Measurements from ENCODE around the gene SPOCK3. TPM values are rescaled to one million over a fixed set of nuclear protein-coding genes. Genes with fewer than 3 reads are reported as not detected.

SPOCK3 gene
- total RNA-seq, 4 donors from 2014 or later = not detected

GRCh38 chr4:166924424-166924823, 309.9 kb downstream of the SPOCK3 start:
- 67 to 69% methylated on average over 3 of the region's 3 CpGs for WGBS, 2 donors
- Histone ChIP-seq H3K4me1 (no peaks in the 10 kb centered on the region), H3K4me3 (replicated peaks in 1 of 3) (no peak overlapping the region), H3K27me3 (no peaks in the 10 kb centered on the region), H3K36me3 (no peaks in the 10 kb centered on the region), H3K27ac (no peak overlapping the region), H3K9me3 (no peaks in the 10 kb centered on the region)
- no peak for TF ChIP-seq POLR2A (IDR thresholded peaks at IDR 0.05)
- no peak for TF ChIP-seq CTCF (IDR thresholded peaks at IDR 0.05)
- DNase-seq = no peak
- intact Hi-C loops (cut with DNase I) = no loop called here

- no peaks in the 10 kb centered on the region for H3K4me1 ChIP-seq
- H3K36me3 ChIP-seq = no peaks in the 10 kb centered on the region
- TF ChIP-seq POLR2A (IDR thresholded peaks at IDR 0.05) (no peak), CTCF (IDR thresholded peaks at IDR 0.05) (no peak)
- 72 to 73% methylated on average over 4 of the region's 4 CpGs for WGBS, 2 donors
- H3K9me3 ChIP-seq = no peaks in the 10 kb centered on the region
- intact Hi-C loops (cut with DNase I) = no loop called here
- no peak overlapping the region for H3K27ac ChIP-seq
- H3K27me3 ChIP-seq = no peaks in the 10 kb centered on the region
- no peak for DNase-seq
- H3K4me3 ChIP-seq (replicated peaks in 1 of 3) = no peak overlapping the region
Measured at GRCh38 chr4:166913926-166914325, 320.4 kb downstream of the SPOCK3 start.

- Histone ChIP-seq H3K4me1 (no peaks in the 10 kb centered on the region), H3K27me3 (no peaks in the 10 kb centered on the region), H3K27ac (no peak overlapping the region), H3K9me3 (no peaks in the 10 kb centered on the region), H3K4me3 (replicated peaks in 1 of 3) (no peak overlapping the region), H3K36me3 (no peaks in the 10 kb centered on the region)
- TF ChIP-seq POLR2A (IDR thresholded peaks at IDR 0.05) (no peak), CTCF (IDR thresholded peaks at IDR 0.05) (no peak)
- intact Hi-C loops (cut with DNase I) = no loop called here
- DNase-seq = no peak
- 79 to 83% methylated on average over 5 of the region's 5 CpGs for WGBS, 2 donors
Measured at GRCh38 chr4:166903408-166903807, 330.9 kb downstream of the SPOCK3 start.

GRCh38 chr4:166902941-166903340, 331.4 kb downstream of the SPOCK3 start:
- 66 to 68% methylated on average over 1 of the region's 1 CpG for WGBS, 2 donors
- TF ChIP-seq CTCF (IDR thresholded peaks at IDR 0.05) (no peak), POLR2A (IDR thresholded peaks at IDR 0.05) (no peak)
- no peak overlapping the region for H3K27ac ChIP-seq

GRCh38 chr4:166896254-166896653, 338.0 kb downstream of the SPOCK3 start:
- no peak for TF ChIP-seq POLR2A (IDR thresholded peaks at IDR 0.05)
- no peak for TF ChIP-seq CTCF (IDR thresholded peaks at IDR 0.05)
- intact Hi-C loops (cut with DNase I) = no loop called here
- no peaks in the 10 kb centered on the region for H3K9me3 ChIP-seq
- H3K4me1 ChIP-seq = no peaks in the 10 kb centered on the region
- H3K36me3 ChIP-seq = no peaks in the 10 kb centered on the region
- no peak overlapping the region for H3K27ac ChIP-seq
- 69 to 77% methylated on average over 3 of the region's 3 CpGs for WGBS, 2 donors
- DNase-seq = no peak
- no peak overlapping the region for H3K4me3 ChIP-seq (replicated peaks in 1 of 3)
- H3K27me3 ChIP-seq = no peaks in the 10 kb centered on the region

More at GRCh38 chr4:166902941-166903340, 331.4 kb downstream of the SPOCK3 start:
- H3K4me1 ChIP-seq = no peaks in the 10 kb centered on the region
- H3K36me3 ChIP-seq = no peaks in the 10 kb centered on the region
- intact Hi-C loops (cut with DNase I) = no loop called here
- no peak for DNase-seq
- no peaks in the 10 kb centered on the region for H3K27me3 ChIP-seq
- H3K9me3 ChIP-seq = no peaks in the 10 kb centered on the region
- no peak overlapping the region for H3K4me3 ChIP-seq (replicated peaks in 1 of 3)
